ENCODE measurements around the gene ZIC5. TPM values are rescaled to one million over a fixed set of nuclear protein-coding genes. Genes with fewer than 3 reads are reported as not detected.

ZIC5 gene
- total RNA-seq, 3 donors from 2014 or later (not counting 1 experiment from before 2014, with no cell fraction given) = not detected

DNA sequence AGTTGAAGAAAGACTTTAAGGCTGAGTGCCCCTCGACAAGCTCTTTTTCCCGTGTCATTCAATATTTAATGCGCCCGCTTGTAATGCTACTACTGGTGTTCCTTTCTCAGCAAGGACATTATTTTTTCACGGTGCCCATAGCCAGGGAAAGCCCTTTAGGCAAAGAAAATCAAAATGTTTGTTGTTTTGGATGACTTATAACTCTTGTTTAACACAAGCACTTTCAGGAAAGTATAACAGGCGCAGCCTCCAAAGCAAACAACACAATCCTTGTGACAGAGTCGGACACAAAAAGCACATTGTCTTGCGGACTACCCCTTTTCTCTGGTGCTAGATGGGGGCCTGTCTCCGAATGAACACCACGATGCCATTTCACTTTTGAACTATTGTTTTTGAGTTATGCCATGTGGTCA is 12.4 kb downstream of the ZIC5 start:
- no peaks in the 10 kb centered on the region for H3K36me3 Mint-ChIP-seq
- no peak overlapping the region for H3K27ac Mint-ChIP-seq
- 20% methylated on average over 10 of the region's 10 CpGs for WGBS (ENCODE audit: insufficient coverage)
- TF ChIP-seq, protein P1, sequence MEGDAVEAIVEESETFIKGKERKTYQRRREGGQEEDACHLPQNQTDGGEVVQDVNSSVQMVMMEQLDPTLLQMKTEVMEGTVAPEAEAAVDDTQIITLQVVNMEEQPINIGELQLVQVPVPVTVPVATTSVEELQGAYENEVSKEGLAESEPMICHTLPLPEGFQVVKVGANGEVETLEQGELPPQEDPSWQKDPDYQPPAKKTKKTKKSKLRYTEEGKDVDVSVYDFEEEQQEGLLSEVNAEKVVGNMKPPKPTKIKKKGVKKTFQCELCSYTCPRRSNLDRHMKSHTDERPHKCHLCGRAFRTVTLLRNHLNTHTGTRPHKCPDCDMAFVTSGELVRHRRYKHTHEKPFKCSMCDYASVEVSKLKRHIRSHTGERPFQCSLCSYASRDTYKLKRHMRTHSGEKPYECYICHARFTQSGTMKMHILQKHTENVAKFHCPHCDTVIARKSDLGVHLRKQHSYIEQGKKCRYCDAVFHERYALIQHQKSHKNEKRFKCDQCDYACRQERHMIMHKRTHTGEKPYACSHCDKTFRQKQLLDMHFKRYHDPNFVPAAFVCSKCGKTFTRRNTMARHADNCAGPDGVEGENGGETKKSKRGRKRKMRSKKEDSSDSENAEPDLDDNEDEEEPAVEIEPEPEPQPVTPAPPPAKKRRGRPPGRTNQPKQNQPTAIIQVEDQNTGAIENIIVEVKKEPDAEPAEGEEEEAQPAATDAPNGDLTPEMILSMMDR (IDR thresholded peaks at IDR 0.05) = no peak
- no peaks in the 10 kb centered on the region for H3K9me3 Mint-ChIP-seq
- Histone ChIP-seq H3K27ac (ENCODE audit: low read length) (no peak overlapping the region), H3K27me3 (ENCODE audit: control insufficient read depth, insufficient read depth, low read length) (peaks cover 72% of the 10 kb centered on the region), H3K4me1 (ENCODE audit: control insufficient read depth, insufficient read depth, low read length) (peaks cover 32% of the 10 kb centered on the region), H3K4me3 (ENCODE audit: low read length) (no peak overlapping the region), H3K9me3 (ENCODE audit: control insufficient read depth, insufficient read depth, low read length) (no peaks in the 10 kb centered on the region), H3K36me3 (ENCODE audit: control insufficient read depth, insufficient read depth, low read length) (no peaks in the 10 kb centered on the region)
- H3K4me1 Mint-ChIP-seq = peaks cover 10 to 21% of the 10 kb centered on the region in 2 donors
- peak overlapping the region; percentile 55 for H3K4me3 Mint-ChIP-seq
- H3K27me3 Mint-ChIP-seq (ENCODE audit: low read depth in 2 of 2) = peaks cover 63 to 72% of the 10 kb centered on the region in 2 donors
- ATAC-seq (no peak), DNase-seq (peak in 1 of 2 donors; percentile 18)
- intact Hi-C loops (cut with micrococcal nuclease) = no loop called here

DNA sequence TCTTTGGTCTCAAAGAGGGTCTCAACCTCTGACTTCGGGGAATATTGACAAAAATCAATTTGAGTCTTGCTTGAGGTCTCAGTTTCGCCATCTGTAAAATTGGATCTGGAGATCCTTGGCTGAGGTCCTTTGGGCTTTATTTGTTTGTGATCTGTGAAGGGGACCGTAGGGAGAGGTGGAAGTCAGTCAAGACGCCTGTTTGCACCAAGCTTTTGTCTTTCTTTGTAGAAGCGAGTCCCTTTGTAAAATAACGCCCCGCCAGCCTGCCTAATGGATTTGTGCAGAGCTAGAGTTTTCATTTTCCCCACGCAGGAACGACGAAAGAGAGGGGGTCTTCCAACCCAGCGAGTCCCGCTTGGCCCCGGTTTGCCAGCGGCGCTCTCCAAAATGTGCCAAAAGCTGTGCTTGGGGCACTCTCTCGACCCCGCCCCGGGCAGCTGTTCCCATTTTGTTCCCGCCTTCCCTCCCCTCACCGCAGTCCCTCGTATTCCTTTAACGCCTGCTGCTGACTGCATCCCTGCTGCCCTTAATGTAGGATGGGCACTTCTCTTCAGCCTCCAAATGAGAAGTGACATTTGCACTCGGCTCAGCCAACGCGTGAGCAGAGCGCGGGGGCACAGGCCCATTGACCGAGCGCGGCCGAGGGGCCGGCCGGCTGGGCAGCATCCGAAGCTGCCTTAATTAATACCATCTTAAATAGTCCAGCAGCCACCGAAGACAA is 13.0 kb downstream of the ZIC5 start:
- peaks cover 63 to 72% of the 10 kb centered on the region in 2 donors for H3K27me3 Mint-ChIP-seq (ENCODE audit: low read depth in 2 of 2)

DNA sequence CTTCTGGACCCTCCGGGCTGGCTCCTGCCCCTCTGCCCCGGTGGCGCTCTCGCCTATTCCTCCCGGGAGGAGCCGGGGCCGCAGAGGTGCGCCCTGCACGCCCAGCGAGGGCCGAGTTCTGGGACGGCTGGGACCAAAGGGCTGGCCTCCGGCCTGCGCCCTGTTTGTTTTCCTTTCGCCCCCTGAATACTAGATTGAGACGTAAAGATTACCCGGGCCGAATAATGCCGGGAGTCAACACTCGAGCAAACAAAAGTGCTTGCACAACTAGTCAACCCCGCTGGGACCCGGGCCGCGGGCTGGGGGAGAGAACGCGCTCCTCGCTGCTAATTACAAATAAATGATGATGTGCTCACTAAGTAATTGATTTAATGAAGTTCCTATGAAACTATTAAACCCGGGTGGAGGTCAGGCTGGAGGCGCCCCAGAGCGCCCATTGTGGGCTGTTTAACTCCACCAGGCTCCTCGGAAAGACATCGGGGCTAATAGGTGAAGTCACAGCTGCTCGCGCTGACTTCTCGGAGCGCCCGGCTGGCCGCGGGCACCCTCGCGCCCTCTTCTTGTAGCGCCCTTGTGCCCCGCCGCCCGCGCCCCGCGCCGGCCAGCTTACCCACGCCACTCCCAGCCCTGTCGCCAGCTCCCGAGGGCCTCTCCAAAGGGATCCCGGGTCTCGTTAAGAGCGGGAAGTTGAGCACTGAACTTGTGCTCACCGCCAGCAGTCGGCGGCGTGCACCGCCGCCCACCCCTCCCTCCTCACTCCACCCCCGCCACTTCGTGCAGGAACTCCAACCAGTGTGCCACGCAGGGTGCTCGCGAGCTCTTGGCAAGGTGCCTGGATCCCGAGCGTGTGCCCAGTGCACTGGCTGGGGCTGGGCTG is 14.9 kb downstream of the ZIC5 start:
- DNase-seq (peak in 1 of 2 donors; percentile 28), ATAC-seq (no peak)
- no peaks in the 10 kb centered on the region for H3K36me3 Mint-ChIP-seq
- H3K4me1 ChIP-seq (ENCODE audit: control insufficient read depth, insufficient read depth, low read length) = peaks cover 32% of the 10 kb centered on the region
- H3K4me3 Mint-ChIP-seq = peak overlapping the region; percentile 35
- TF ChIP-seq, protein P1 (IDR thresholded peaks at IDR 0.05) = no peak
- intact Hi-C loops (cut with micrococcal nuclease) = no loop called here
- peaks cover 63% of the 10 kb centered on the region for H3K27me3 ChIP-seq (ENCODE audit: control insufficient read depth, insufficient read depth, low read length)
- 2% methylated on average over 68 of the region's 68 CpGs for WGBS (ENCODE audit: insufficient coverage)
- no peak overlapping the region for H3K27ac ChIP-seq (ENCODE audit: low read length)
- no peaks in the 10 kb centered on the region for H3K9me3 ChIP-seq (ENCODE audit: control insufficient read depth, insufficient read depth, low read length)
- no peak overlapping the region for H3K27ac Mint-ChIP-seq
- H3K4me3 ChIP-seq (ENCODE audit: low read length) = no peak overlapping the region
- H3K27me3 Mint-ChIP-seq (ENCODE audit: low read depth in 2 of 2) = peaks cover 60 to 76% of the 10 kb centered on the region in 2 donors
- no peaks in the 10 kb centered on the region for H3K9me3 Mint-ChIP-seq
- H3K4me1 Mint-ChIP-seq = peaks cover 10 to 21% of the 10 kb centered on the region in 2 donors
- H3K36me3 ChIP-seq (ENCODE audit: control insufficient read depth, insufficient read depth, low read length) = no peaks in the 10 kb centered on the region

More for the DNA sequence above, 13.0 kb downstream of the ZIC5 start:
- Mint-ChIP-seq H3K36me3 (no peaks in the 10 kb centered on the region), H3K4me1 (peaks cover 10 to 21% of the 10 kb centered on the region in 2 donors), H3K27ac (no peak overlapping the region), H3K9me3 (no peaks in the 10 kb centered on the region), H3K4me3 (peak overlapping the region; percentile 55)
- Histone ChIP-seq H3K4me3 (ENCODE audit: low read length) (no peak overlapping the region), H3K27ac (ENCODE audit: low read length) (no peak overlapping the region), H3K9me3 (ENCODE audit: control insufficient read depth, insufficient read depth, low read length) (no peaks in the 10 kb centered on the region), H3K4me1 (ENCODE audit: control insufficient read depth, insufficient read depth, low read length) (peaks cover 32% of the 10 kb centered on the region), H3K27me3 (ENCODE audit: control insufficient read depth, insufficient read depth, low read length) (peaks cover 69% of the 10 kb centered on the region), H3K36me3 (ENCODE audit: control insufficient read depth, insufficient read depth, low read length) (no peaks in the 10 kb centered on the region)
- WGBS (ENCODE audit: insufficient coverage) = 18% methylated on average over 35 of the region's 35 CpGs
- no peak for ATAC-seq
- intact Hi-C loops (cut with micrococcal nuclease) = no loop called here
- no peak for DNase-seq
- TF ChIP-seq, protein P1 (IDR thresholded peaks at IDR 0.05) = no peak

Measured in natural killer cell (primary cell).